ENCODE results near the gene MYLK3.

DNA sequence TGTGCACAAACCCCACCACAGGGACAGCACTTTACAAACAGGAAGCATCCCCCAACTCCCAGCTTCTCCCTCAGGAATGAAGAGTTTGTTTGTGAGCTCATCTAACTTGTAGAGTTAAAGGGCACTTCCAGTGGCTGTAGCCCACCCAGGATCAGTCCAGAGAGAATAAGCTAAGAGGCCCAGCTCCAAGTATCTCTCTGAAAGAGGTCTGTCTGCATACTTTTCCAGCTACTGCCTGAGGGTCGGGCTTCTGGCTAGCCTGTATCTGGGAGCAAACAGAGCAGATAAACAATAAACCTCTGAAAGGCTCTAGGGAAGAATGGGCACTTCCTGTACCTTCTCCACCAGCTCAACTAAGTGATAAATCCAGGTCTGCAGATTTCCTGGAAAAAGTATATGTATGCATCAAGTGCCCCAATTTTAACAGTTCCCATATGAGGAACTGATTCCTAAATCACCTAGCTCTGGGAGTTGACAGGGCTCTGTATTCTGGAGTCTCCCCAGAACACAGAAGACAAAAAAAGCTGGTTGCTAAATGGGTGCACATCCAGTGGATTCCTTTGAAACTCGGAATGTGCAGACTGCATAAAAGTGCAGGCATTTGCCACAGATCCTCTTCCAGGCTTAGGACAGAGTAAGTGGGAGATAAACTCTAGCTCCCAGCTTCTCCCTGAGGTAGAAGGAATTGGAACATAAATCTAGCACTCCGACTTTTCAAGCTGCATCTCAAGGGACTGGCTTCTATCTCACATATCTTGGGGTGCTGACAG, 37.1 kb upstream of the MYLK3 start:
- no peak for TF ChIP-seq YY1 (IDR thresholded peaks at IDR 0.05; ENCODE audit: insufficient read depth, insufficient read length)
- no peak for TF ChIP-seq ZNF274 (IDR thresholded peaks at IDR 0.05; ENCODE audit: low read depth, low read length)
- TF ChIP-seq SUZ12 (IDR thresholded peaks at IDR 0.05; ENCODE audit: extremely low read depth, insufficient read depth, insufficient read length): no peak

Data from NT2/D1 (cell line).